NCI-H524 (cell line): ENCODE data around the gene ZNF384.

ENCODE experiments used
- DNase-seq, 2 experiments: peaks; one replicate each; lab custom pipeline; 2025; lab: John Stamatoyannopoulos, UW

ZNF384 gene

DNA sequence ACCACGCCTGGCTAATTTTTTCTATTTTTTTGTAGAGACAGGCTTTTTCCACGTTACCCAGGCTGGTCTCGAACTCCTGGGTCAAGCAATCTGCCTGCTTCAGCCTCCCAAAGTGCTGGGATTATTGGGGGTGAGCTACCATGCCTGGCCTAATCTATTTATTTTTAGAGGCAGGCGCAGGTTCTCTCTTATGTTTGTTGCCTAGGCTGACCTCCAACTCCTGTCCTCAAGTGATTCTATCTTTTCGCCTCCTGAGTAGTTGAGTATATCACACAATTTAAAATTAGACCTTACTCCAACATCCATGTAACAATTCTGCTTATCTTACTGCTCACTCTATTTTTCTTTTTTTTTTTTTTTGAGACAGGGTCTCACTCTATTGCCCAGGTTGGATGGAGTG is 35.2 kb downstream of the ZNF384 start:
- DNase-seq = no peak

DNA sequence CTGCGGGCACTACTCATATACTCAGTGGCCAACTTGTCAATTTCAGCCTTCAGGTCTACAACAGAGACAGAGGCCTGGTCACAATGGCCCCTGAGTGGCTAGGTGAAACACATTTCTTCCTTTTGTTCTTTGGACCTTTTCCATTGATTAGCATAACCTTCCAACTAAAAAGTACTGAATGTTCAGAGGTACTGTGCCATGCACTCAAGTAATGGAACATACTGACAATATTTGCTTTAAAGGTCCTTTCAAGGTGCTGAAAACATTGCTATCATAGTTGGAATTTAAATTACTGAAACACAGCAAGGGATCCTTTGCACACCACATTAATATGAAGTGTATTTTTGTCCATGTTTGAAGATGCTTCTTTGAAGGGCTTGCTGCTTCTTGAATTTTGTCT is 35.8 kb downstream of the ZNF384 start:
- no peak for DNase-seq

DNA sequence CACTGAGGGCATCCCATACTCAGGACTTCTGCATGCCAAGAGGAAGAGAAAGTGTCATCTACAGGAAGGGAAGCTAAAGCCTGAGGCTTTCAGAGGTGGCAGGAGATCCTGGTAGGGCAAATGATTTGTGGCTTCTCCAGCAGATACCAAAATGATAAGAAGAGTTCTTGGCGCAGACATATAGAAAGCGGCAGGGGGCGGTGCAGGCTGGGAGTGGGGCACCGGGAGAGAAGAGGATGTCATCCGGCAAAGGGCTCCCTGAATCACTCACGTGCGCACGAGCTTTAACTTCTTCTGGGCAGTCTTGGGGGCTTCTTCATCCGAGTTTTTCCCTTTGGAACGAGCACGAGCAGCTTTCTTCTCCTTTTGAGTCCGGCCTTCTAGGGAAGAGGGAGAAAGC is 36.8 kb downstream of the ZNF384 start:
- no peak for DNase-seq

DNA sequence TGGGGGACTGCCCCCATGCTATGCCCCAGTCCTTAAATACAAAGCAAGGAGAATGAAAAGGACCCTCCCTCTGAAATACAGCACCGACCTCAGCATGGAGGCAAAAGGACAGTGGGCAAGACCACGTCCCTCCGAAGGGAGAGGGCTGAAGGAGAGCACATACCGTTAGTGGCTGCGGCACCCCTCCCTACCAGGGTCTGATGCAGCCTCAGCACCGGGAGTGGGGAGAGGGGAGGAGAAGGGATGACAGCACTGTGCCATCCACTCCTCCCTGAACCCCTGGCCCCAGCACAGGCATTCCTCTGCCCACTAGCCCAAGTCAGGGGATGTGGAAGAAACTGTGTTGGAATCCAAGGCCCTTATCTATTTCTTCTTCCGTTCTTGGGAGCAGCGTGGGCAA is 38.3 kb downstream of the ZNF384 start:
- DNase-seq = no peak

DNA sequence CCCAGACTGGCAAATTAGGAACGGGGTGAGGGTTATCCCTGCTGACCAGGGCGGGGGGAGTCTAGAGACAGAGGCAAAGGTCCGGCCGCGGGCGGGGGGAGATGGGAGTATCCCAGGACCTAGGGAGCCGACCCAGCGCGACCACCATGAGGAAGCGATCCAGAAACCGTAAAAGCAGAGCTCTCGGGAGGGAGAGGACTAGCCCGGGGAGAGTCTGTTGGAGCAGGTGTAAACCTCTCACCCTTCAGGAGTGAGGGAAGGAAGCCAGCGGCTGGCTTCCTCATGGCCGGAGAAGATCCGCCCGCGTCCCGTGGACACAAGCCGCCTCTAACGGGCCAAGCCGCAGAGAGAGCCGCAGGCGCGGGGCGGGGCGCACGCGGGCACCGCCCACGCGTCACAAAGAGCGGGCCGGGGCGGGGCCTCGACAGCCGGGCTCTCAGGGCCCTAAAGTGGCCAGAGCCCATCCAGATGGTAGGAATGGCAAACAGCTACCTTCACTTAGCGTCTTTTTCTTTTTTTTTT is 42.0 kb downstream of the ZNF384 start, which contains the start of gene ACRBP:
Gene ACRBP, minus strand, starts transcription at position 350 of the 522 bp plus-strand sequence. Its CDS starts 66 bp downstream, at position 284.
- no peak for DNase-seq

DNA sequence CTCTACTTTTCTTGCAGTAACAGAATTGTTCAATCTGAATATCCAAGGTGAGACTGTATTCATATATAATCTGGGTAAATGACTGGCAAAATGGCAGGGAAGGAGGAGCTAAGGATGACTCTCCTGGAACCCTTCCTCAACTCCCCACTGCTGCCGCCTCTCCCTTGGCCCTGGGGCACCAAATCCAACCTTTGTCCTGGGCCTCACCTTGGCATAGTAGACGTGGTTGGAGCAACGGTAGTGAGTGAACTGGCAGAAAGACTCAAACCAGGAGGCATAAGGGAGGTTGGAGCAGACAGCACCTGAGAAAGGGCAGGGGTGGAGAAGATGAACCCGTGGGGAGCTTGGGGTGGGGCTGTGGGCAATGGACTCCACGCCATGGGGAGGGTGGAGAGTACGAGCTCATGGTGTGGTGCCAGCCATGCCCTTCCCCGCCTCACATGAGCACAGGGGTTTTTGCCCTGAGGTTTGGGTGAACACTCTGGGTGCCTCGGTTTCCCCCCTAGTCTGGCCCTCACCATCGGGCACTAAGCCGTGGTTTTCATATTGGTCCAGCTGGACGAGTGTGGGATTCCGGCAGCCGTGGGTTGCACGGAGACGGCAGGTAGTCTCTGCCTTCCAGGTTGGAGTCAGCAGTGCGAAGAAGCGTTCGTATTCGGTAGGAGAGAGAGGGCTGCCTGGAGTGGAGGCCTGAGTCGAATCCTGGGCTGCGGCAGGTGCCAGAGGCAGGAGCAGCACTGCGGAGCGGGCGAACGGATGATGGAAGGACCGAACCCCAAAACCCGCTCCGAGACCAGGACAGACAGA is 42.7 kb downstream of the ZNF384 start:
- no peak for DNase-seq

DNA sequence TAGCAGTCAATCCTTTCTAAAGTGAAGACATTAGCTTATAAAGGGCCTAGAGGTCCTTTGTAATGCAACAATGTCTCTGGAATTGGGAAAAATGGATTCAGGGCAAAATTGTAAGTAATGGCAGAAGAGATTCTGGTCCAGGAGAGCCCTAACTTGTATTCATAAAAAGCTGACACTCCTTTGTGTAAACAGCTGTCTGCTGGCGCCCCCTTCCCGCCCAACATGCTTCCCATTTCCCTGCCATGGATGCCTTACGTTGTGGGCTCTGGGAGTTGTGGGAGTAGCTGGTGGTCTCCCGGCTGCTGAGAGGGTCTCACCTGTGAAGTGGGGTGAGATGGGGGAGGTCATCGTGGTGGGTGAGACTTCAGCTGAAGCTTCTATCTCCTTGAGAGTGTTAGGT is 44.3 kb downstream of the ZNF384 start:
- peak in 1 of 2 experiments; percentile 6 for DNase-seq

DNA sequence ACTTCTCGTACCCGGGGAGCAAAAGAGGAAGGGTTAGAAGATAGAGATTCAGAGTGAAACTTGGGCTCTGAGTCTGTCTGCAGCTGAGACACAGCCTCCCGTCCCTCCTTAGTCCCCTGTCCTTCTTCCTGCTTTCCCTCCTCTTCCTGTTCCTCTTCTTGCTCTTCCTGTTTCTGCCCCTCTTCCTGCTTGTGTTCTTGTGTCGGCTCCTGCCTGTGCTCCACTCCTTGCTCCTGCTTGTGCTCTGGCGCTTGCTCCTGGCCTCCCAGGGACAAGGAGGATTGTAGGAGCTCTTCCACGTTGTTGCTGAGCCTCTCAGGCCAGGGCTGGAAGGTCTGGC is 44.9 kb downstream of the ZNF384 start:
- no peak for DNase-seq

DNA sequence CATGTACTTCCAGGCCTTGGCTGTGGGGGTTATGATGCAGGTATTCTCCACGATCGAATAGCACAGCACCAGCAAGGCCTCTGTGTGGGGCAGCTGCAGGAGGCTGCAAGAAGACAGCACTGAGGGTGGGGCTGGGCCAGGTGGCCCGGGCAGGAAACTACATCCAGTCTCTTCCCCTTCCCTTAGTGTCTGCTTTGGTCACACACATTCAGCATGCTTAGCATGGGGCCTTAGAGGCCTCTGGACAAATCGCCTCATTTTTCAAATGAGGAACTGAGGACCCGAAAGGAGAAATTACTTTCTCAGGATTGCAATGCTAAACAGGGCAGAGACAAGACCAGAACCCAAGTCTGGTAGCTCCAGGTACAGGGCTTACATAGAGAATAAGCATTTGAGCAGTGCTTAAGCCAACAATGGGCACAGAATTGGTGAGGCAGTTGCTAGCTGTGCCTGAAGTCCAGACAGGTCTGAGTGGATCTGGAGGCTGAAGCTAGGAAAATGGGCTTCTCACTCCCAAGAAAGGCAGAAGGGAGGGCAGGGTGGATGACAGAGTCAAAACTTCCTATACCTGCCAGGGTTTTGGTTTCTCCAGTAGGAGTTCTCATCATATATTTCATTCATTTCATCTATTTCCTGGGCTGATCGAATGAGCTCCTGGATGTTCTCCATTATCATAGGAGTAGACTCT is 45.5 kb downstream of the ZNF384 start:
- no peak for DNase-seq

DNA sequence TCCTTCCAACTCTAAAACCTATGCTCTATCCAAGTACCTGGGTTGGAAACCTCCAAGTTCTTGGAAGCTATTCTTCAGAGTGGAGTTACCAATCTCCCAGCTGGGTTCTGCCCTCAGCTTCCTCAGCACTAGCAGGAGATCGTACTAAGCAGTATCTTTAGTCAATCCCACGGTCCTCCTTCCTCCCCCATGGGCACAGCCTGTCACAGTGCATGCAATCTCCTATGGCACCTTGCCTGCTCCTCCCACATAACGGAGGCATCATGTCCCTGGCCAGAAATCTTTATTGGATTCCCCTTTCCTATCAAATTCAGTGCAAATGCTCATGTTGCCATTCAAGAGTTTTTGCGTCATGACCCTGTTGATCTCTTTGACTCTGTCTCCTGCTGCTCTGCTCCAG is 48.0 kb downstream of the ZNF384 start:
- DNase-seq = no peak

DNA sequence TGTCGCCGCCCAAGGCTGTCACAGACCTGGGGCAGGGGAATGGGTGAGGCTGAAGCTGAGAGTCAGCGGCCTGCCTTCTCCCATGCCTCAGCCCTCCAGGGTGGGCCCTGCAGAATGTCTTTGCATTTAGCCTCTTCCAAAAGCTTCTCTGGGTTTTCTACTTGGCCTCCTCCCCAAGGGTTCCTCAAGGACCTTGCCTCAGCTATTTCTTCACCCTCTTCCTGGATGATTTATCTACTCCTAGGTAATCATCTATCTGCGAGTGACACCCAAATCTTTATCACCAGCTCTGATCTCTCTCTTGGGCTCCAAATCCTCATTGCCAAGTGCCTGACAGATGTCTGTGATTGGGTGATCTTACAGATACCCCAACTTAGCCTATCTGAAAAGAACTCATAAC is 48.7 kb downstream of the ZNF384 start:
- no peak for DNase-seq

DNA sequence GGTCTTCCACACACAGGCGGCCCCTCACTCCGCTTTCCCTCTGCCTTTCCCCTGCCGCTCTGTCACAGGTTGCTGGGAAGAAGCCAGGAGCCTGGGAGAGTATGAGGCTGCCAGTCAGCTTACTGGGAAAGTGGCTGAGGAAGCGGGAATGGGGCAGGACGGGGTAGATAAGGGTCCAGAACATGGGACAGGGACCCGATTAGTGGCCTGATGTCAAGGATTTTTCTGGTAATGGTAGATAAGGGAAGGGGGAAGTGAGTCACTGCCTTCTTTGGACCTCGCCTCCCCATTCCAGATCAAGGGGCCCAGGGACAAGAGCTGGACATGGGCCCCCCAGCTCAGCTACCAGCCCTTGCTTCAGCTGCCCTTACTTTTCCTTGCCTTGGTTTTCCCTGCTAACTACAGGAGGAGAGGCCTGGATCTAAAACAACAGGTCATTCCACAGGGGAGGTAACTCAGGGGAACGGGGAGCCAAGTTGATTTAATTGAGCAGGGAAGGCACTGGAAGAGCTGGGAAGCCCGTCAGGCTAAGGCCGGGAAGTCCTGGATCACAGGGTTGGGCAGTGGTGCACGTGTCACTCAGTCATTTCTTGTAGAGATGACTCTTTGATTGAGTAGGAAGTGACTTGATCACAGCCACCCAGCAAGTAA is 49.9 kb downstream of the ZNF384 start:
- no peak for DNase-seq

DNA sequence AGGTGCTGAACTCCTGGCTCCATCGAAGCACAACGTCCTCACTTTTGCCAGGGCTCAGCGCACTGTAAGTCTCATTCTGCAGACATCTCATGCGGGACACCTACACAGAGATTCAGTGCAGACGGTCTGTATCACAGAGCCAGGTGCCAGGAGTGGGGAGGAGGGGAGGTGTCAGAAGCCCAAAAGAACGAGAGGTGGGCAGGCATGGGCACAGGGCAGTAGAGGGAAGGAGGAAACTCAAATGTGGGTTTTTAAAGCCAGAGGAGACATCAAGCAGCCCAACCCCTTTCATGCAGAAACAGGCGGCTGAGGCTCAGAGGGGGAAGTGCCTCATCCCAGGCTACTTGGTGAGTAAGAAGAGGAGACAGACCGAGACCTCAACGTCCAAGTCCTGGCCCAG is 50.9 kb downstream of the ZNF384 start:
- no peak for DNase-seq

DNA sequence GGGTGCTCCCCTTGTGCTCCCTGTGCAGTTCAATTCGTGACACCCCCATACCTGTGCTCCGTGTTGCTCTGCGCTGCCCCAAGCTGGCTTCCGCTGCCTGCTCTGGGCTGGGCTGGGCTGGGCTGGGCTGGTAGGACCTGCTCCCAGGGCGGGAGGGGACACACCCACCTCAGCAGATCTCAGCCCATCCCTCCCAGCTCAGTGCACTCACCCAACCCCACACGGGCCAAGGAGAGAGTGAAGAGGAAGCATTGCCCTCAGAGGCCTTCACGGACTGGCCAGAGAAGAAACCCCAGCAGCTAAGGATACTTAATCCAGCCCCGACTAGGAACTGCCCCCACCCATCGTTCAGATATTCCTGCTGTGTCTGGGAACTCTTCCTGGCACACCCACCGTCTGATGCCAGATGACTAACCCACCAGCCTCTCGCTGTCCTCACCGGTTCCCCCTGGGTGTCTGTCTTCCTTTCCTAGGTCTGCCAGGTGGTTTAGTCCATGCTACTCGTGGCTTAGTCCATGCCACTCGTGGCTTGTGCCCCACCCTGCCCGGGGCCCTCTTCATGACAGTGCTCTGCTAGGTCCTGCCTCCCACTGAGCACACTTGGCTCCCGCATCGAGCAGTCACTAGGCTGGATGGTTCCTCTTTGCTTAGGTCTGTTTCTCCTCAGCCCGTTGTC is 53.2 kb downstream of the ZNF384 start, which contains the start of gene LPAR5:
Gene LPAR5, minus strand, starts transcription at position 104 of the 676 bp plus-strand sequence. CDS start 14,711 bp downstream, outside the sequence.
- no peak for DNase-seq

DNA sequence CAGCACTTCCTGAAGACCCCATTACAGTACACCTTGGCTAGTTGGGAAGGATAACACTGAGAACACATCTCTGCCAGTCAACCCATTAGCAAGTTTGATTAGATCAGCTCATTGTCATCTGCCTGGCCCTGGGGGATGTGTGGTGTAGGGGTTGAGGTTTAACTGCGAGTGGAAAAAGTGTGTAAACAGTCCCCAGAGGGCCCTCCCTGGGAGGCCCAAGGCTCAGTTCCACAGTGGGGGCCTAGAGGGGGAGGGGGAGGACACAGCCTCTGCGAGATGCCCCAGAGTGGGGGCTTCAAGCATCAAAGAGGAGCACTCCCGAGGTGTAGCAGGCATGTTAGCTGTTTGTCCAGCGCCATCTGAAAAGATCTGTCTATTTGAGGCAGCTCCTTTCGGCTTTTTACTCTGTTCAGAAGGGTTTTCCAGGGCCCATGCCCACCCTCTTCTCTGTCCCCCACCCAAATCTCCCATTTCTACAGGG is 53.8 kb downstream of the ZNF384 start:
- DNase-seq = no peak

DNA sequence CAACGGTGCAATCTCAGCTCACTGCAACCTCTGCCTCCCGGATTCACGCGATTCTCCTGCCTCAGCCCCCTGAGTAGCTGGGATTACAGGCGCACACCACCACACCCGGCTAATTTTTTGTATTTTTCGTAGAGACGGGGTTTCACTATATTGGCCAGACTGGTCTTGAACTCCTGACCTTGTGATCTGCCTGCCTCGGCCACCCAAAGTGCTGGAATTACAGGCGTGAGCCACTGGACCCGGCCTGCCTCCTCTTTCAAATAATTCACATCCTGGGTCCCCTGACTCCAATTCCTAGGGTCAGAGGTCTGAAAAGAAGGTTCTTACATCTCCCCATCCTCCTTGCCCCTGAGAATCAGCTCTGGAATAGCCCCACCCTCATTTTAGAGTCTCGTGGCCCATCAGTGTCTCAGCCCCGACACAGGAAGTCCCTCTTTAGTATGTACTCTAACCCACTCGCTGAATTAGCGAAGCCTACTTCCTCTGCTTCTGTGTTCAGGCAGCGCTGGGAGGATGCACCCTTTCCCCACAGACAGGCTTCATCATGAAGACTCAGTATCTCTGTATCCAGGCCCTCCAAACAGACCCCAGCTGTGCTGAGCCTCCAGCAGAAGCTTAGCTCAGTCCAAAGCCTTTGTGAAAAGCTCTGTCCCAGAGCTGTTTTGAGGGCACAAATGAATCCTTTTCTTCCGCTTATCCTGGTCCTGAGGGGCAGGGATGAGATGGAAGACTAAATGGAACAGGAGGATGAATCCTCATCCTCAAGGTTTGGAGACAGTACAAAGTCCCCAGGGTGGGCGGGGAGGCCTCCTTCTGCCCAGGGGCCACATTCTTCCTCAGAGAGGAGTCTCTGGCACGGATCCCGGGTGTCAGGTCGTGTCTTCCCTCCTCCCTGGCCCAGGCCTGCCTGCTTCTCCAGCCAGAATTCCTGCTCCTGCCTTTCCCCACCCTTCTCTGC is 56.9 kb downstream of the ZNF384 start:
- peak in 1 of 2 experiments; percentile 46 for DNase-seq

DNA sequence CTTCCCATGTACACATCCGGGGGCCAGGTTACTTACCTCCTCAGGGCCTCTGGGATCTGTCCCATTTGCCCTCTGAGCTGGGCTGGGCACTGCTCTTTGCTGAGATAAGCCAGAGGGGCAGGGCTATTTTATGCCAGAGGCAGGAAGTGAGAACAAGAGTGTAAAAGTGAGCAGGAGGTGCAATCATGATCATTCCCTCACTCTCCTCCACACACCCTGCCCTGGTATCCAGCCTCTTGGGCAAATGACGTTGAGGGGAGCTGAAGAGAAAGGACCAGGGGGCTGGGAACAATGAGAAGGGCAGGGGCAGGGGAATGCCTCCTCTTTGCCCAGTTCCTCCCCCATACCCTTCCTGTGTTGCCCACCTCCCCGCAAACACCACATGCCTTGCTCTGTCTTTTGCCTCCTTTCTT is 57.6 kb downstream of the ZNF384 start:
- DNase-seq = no peak

DNA sequence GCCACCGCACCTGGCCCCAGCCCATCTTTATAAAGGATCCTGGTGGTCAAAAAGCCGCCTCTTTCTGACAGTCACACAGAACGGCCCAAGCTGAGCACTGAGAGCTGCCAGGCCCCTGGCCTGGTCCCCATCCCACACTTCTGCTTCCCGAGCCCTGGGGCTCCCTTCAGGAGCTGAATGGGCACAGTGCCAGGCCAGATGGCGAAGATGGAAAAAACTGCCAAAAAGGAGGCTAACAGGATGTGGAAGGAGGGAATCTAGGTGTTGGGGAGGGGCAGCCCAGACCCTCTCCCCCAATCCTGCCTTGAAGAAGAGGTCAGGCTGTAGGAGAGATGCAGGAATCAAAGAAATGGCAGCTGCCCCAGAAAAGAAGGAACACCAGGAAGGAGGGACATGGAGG is 58.4 kb downstream of the ZNF384 start:
- peak; percentile 78 to 88 for DNase-seq

DNA sequence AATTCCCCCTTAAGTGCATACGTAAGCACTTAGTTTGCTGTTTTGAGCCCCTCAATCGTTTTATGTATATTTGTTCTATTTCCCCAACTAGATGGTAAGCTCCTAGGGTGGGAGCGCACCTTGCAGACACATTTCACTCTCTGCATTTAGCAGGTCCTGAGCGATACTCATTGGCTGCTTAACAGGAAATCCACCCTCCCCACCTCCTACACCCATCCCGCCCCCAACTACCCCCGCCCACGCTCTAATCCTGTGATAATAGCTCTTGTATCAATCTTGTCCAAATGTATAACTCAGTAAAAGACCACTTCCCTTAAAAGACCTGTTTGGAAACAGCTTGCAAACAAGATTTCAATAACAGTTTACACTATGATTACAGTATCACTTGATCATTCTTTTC is 61.6 kb downstream of the ZNF384 start:
- peak; percentile 39 to 61 for DNase-seq

DNA sequence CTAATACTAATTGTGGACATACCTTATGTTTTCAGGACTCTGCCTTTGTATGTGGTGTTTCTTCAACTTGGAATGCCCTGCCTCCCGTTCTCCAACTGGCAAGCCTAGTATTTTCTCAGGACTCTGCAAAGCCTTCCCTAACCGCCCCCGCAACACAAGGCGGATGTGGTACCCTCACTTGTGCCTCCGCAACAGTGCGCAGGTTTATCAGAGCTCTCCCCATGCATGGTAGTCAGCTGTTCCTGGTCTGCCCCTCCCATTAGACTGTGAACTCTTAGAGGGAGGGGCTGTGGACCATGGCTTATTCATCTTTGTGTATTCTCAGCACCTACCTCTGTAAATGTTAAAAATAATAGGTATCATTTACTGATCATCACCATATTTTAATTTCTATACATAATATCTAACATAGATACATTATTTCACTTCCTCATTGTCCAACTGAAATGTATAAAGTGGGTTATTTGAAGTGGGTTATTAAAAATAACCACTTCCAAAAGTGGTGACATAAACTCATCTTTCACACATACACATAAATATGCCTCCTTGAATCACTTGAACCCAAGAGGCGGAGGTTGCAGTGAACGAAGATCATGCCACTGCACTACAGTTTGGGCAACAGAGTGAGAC is 62.4 kb downstream of the ZNF384 start:
- DNase-seq = no peak
